HG03060 (cell line): Measurements from ENCODE around the gene ROR1.

ENCODE experiments used
- ATAC-seq: cut with Tn5 transposase; IDR thresholded peaks from one replicate; pipeline ENCODE4 v1.9.1; 2021; ENCODE audit warnings: low read depth, moderate number of reproducible peaks; ENCODE audit not compliant: unreplicated experiment

Gene ROR1

DNA sequence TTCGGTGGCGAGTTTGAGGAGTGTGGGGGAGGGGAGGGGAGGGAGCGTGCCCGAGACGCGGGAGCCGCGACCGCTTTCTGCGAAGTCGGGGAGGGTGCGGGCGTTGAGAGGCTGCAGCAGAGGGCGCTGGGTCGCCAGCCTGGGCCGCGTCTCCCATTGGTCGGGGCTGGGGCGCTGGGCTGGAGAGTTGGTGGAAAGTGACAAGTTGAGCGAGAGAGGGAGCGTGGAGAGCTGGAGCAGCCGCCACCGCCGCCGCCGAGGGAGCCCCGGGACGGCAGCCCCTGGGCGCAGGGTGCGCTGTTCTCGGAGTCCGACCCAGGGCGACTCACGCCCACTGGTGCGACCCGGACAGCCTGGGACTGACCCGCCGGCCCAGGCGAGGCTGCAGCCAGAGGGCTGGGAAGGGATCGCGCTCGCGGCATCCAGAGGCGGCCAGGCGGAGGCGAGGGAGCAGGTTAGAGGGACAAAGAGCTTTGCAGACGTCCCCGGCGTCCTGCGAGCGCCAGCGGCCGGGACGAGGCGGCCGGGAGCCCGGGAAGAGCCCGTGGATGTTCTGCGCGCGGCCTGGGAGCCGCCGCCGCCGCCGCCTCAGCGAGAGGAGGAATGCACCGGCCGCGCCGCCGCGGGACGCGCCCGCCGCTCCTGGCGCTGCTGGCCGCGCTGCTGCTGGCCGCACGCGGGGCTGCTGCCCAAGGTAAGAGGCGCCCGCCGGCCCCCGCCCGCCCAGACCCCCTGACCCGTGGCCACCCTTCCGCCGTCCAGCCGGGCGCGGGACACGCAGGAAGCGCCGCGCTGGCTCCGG lies at the start of gene ROR1:
Gene ROR1 (plus strand): TSS at position 203 of the 802 bp plus-strand sequence.
- ATAC-seq, result no peak

DNA sequence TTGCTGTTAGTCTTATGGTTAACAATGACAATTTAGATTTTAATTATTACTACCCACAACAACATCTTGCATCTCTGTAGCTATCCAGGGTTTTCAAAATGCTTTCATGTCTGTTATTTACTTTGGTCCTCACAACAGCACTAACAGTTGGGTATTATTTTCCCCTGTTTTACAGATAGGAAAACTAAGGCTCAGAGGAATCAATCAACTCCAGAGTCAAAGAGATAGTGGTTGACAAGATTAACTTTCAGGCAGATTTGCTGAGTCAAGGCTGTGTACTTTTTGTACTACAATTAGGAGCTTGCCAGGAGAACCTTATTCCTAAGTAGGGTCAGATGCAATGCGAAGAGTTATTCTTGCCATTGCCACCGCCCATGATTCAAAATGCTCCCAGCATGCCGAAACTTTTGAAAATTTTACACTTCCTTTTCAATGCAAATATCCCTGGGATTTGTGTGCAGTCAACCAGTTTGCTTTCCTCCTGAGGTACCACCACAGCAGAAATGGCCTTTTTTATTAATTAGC lies 49.4 kb upstream of the ROR1 start:
- no peak for ATAC-seq

- ATAC-seq, result no peak
Measured at GRCh38 chr1:63728611-63729226, 45.1 kb upstream of the ROR1 start.

DNA sequence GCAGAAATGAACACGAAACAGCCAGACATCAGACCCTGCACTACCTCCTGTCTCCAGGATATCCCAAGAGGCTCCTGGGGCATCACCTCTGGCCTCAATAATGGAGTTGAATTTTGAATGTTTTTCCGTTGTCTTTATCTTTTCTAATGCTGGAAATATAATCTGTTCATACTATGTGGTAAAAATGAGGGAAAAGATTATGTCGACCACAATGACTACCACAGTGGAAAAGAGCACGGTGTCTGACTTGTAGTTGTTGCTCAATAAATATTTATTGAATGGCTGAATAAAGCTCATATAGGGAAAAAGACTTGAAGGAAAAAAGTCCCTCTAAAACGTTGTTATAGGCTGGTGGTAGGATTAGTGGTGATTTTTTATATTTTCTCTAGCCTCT lies 44.6 kb upstream of the ROR1 start:
- no peak for ATAC-seq

- no peak for ATAC-seq
Measured at GRCh38 chr1:63730211-63730610, 43.6 kb upstream of the ROR1 start.

DNA sequence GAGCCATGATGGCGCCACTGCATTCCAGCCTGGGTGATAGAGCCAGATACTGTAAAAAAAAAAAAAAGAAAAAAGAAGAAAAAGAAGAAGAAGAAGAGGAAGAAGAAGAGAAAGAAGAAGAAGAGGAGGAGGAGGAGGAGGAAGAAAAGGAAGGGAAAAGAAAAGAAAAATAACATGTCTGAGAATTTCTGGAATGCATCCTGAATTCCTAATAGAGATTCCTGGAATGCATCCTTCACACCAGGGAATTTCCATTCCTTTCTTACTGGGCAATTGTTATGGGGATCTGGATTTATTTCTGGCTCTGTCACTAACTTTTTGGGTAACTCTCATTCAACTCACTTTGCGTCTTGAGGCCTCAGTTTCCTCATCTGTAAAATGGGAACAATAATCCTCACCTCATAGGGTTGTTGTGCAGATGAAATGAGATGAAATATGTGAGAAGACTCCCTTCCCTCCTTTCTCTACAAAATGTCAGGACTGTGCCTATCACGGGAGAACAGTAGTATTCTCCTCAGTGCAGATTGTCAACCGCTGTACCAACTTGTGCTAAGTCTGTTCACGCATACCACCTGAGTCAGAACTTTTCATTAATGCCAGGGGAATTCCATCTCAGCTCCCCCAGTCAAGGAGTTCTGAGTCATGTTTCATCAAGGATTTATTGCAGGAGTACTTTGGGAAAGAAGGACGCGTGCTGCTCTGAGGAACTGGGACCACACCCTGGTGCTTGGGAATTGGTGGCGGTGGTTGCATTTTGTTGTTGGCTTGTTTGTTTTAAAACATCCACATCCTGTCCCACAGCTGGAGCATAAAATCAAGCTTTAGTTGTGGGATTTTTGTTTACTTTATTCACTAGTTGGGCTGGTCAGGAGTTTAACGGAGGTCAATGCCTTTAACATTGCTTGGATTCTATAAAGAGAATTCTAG lies 42.4 kb upstream of the ROR1 start:
- ATAC-seq, result no peak

GRCh38 chr1:63732666-63733065 lies 41.2 kb upstream of the ROR1 start:
- ATAC-seq, result no peak

GRCh38 chr1:63738772-63739171 lies 35.0 kb upstream of the ROR1 start:
- no peak for ATAC-seq

GRCh38 chr1:63739452-63739851 lies 34.4 kb upstream of the ROR1 start:
- no peak for ATAC-seq

GRCh38 chr1:63740432-63740831 lies 33.4 kb upstream of the ROR1 start:
- no peak for ATAC-seq

GRCh38 chr1:63742526-63742925 lies 31.3 kb upstream of the ROR1 start:
- ATAC-seq, result no peak

- ATAC-seq, result no peak
Measured at GRCh38 chr1:63743781-63744180, 30.0 kb upstream of the ROR1 start.

DNA sequence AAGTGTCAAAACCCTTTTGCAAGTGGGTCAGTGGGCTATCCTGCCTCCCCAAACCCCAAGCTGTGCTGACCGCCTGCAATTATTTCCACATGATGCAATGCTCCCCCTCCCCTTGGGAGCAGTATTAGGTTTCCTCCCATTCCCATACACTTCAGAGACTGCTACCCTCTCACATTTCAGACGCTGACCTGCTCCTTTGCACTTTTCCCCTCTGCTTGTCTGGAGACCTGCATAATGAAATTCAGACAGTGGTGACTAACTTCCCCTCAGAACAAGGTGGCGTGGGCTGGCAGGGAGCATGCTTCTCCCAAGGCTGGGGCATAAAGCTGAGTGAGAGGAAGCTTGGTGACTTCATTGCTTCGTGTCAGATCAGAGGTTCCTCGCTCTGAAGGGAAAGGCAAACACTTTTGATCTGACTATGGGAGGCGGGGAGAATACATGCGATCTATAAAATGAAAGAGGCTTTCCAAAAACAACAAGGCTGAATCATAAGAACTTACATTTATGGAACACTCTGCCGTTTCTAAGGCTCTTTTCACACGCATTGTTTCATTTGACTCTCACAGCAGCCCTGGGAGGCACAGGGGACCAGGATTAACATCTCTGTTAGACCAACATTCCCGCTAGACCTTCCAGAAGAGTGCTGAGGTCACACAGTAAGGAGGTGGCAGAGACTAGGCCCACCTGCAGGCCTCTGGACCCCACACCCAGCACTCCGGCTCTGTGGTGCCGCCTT lies 27.5 kb upstream of the ROR1 start:
- no peak for ATAC-seq

DNA sequence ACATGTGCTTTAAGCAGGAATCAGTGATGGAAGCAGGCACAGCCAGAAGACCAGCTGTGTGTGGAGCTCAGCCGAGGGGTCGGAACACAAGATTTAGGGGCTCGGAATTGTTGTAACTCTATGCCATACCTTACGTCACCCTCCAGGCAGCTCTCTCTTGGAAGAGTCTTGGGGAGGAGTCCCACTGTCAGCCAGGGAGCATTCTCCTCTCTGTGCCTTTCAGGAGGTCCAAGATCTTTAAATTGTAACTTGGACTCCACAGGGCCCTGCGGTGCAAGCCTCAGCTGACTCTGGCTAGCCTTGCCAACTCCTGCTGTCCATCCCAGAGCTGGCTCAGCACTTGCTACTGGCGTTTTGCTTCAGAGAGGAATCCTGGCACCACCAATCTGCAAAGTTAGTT lies 26.4 kb upstream of the ROR1 start:
- no peak for ATAC-seq

GRCh38 chr1:63748046-63748580 lies 25.7 kb upstream of the ROR1 start:
- ATAC-seq, result no peak

DNA sequence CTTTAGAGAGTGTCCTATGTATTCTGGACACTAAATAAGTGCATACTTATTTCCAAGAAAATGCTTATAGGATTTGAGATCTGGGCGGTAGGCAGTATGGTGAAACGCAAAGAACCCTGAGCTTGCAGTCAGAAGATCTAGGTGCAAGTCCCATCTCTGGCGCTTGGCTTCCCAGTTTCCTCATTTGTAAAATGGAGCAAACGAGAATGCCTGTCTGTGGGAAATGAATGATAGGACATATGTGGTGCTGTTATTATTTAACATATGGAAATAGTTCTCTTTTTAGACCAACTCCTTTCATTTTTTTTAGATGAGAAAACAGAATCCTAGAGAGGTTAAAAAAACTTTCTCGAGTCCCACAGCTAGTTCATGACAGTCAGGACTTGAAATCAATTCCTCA lies 25.2 kb upstream of the ROR1 start:
- ATAC-seq, result no peak

DNA sequence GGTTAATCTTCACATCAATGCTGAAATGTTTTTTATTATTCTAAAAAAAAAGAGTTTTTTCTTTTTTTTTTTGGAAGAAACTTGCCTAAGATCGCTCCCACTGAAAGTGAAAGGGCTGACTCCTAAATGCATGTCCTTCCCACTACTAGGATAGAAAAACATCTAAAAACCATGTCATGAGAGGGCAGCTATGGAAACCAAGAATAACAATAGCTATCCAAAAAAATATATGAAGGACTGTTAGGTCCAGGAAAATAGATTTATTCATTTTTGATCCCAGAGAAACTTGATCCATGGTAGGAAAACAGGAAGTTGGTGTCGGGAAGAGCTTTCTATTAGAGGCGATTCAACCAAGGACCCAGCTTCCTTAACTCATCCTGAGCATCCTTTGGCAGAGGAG lies 23.1 kb upstream of the ROR1 start:
- ATAC-seq, result no peak

GRCh38 chr1:63752176-63752575 lies 21.6 kb upstream of the ROR1 start:
- ATAC-seq, result no peak

DNA sequence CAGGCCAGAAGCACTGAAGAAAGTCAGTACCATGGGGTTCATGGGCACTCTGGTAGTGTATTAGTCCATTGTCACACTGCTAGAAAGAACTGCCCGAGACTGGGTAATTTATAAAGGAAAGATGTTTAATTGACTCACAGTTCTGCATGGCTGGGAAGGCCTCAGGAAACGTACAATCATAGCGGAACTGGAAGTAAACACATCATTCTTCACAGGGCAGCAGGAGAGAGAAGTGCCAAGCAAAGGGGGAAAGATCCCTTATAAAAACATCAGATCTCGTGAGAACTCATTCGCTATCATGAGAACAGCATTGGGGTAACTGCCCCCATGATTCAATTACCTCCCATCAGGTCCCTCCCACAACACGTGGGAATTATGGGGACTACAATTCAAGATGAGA lies 20.2 kb upstream of the ROR1 start:
- no peak for ATAC-seq

DNA sequence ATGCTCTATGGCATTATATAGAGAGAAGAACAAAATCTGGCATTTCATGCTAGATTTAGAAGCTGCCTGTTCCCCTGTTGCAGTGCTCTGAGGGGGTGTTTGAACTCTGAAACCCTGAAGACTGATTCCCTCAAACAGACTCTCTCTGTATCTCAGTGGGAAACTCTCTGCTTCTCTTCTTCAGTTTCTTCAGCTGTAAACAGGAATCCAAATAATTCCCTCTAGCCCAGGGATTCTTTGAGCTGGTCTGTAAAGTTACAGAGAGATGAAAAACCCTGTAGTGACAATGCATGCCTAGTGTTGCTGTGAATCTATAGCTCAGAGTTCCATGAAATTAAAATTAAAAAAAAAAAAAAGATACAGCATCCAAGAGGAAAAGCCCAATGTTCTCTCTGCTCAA lies 17.0 kb upstream of the ROR1 start:
- no peak for ATAC-seq
